GM11168 (cell line): ENCODE data around the gene MSH6.

Source experiments
- in situ Hi-C: fragments of 300-500 bp; cut with MboI; formaldehyde crosslinking; loops from one replicate; pipeline ENCODE4 v1.12.0; 2022; ENCODE audit warnings: low sequenced_read_pairs; ENCODE audit not compliant: unreplicated experiment

MSH6 gene

GRCh38 chr2:47779426-47779790, 3.5 kb upstream of the MSH6 start:
- in situ Hi-C loops, result loop anchor here (10.0 kb wide), 1 partner anchor 265 kb away; no protein-coding TSS in a partner anchor

- in situ Hi-C loops, result no loop called here
Measured at GRCh38 chr2:47782381-47782670, 619 bp upstream of the MSH6 start.

- in situ Hi-C loops, result no loop called here
Measured at GRCh38 chr2:47783486-47784351, 774 bp downstream of the MSH6 start.

- in situ Hi-C loops, result no loop called here
Measured at GRCh38 chr2:47784352-47784851, 1.5 kb downstream of the MSH6 start.

- in situ Hi-C loops, result no loop called here
Measured at GRCh38 chr2:47785986-47786385, 3.0 kb downstream of the MSH6 start.

GRCh38 chr2:47796090-47796697, 13.2 kb downstream of the MSH6 start:
- in situ Hi-C loops, result no loop called here

- in situ Hi-C loops, result no loop called here
Measured at GRCh38 chr2:47798631-47799030, 15.7 kb downstream of the MSH6 start.

GRCh38 chr2:47799031-47799609, 16.2 kb downstream of the MSH6 start:
- in situ Hi-C loops, result no loop called here

GRCh38 chr2:47801118-47801517, 18.2 kb downstream of the MSH6 start:
- in situ Hi-C loops, result no loop called here

- in situ Hi-C loops, result no loop called here
Measured at GRCh38 chr2:47803363-47803762, 20.4 kb downstream of the MSH6 start.

GRCh38 chr2:47803770-47804169, 20.8 kb downstream of the MSH6 start:
- in situ Hi-C loops, result no loop called here

- in situ Hi-C loops, result no loop called here
Measured at GRCh38 chr2:47805850-47806249, 22.9 kb downstream of the MSH6 start.

GRCh38 chr2:47808614-47809013, 25.7 kb downstream of the MSH6 start:
- in situ Hi-C loops, result no loop called here

- in situ Hi-C loops, result no loop called here
Measured at GRCh38 chr2:47809903-47810302, 27.0 kb downstream of the MSH6 start.

GRCh38 chr2:47810850-47811249, 27.9 kb downstream of the MSH6 start:
- in situ Hi-C loops, result no loop called here

- in situ Hi-C loops, result no loop called here
Measured at GRCh38 chr2:47811668-47812067, 28.7 kb downstream of the MSH6 start.

- in situ Hi-C loops, result no loop called here
Measured at GRCh38 chr2:47815764-47816163, 32.8 kb downstream of the MSH6 start.

- in situ Hi-C loops, result no loop called here
Measured at GRCh38 chr2:47818777-47819176, 35.8 kb downstream of the MSH6 start.

- in situ Hi-C loops, result no loop called here
Measured at GRCh38 chr2:47819834-47820233, 36.9 kb downstream of the MSH6 start.

GRCh38 chr2:47822518-47822917, 39.6 kb downstream of the MSH6 start:
- in situ Hi-C loops, result no loop called here

GRCh38 chr2:47833516-47833968, 50.6 kb downstream of the MSH6 start:
- in situ Hi-C loops, result no loop called here
